ENCODE data around the gene ERLEC1. TPM values are rescaled to one million over a fixed set of nuclear protein-coding genes. Genes with fewer than 3 reads are reported as not detected.
"Not testable (repeated sequence)": the region's sequence is repeated elsewhere in the genome, so short reads cannot be mapped to it uniquely, and the experiment has no call there.

Gene ERLEC1
- total RNA-seq, 1 donor = 72.1 TPM

GRCh38 chr2:53751728-53752127, 35.1 kb upstream of the ERLEC1 start:
- DNase-seq (ENCODE audit: low read depth) = peak; percentile 34
- TF ChIP-seq, protein P1, sequence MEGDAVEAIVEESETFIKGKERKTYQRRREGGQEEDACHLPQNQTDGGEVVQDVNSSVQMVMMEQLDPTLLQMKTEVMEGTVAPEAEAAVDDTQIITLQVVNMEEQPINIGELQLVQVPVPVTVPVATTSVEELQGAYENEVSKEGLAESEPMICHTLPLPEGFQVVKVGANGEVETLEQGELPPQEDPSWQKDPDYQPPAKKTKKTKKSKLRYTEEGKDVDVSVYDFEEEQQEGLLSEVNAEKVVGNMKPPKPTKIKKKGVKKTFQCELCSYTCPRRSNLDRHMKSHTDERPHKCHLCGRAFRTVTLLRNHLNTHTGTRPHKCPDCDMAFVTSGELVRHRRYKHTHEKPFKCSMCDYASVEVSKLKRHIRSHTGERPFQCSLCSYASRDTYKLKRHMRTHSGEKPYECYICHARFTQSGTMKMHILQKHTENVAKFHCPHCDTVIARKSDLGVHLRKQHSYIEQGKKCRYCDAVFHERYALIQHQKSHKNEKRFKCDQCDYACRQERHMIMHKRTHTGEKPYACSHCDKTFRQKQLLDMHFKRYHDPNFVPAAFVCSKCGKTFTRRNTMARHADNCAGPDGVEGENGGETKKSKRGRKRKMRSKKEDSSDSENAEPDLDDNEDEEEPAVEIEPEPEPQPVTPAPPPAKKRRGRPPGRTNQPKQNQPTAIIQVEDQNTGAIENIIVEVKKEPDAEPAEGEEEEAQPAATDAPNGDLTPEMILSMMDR (IDR thresholded peaks at IDR 0.05; ENCODE audit: insufficient read depth, low read length) = no peak
- H3K4me3 ChIP-seq (ENCODE audit: low read depth, low read length) = no peak overlapping the region

DNA sequence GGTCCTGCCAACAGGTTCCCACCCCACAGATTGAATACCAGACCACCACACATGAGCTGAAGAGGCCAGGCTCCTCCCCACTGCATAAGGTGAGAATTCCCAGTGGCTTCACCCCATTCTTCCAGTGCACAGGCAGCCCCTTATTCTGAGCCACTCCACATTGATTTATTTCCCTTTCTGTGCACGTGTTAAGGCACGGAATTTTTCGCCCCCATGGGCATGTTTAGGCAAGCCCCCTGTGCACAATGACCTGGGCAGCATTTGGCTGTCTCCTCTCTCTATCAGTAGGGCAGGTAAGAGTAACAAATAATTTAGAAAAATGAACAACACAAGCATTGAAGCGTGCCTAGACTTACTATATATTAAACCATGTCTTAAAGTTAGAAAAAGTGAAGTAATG, 34.5 kb upstream of the ERLEC1 start:
- H3K4me3 ChIP-seq (ENCODE audit: low read depth, low read length) = no peak overlapping the region
- TF ChIP-seq, protein P1 (IDR thresholded peaks at IDR 0.05; ENCODE audit: insufficient read depth, low read length) = no peak
- DNase-seq (ENCODE audit: low read depth) = no peak

- DNase-seq (ENCODE audit: low read depth) = no peak
- TF ChIP-seq, protein P1 (IDR thresholded peaks at IDR 0.05; ENCODE audit: insufficient read depth, low read length) = no peak
- no peak overlapping the region for H3K4me3 ChIP-seq (ENCODE audit: low read depth, low read length)
These were observed 33.8 kb upstream of the ERLEC1 start for GRCh38 chr2:53753041-53753440.

GRCh38 chr2:53755121-53755520, 31.7 kb upstream of the ERLEC1 start:
- DNase-seq (ENCODE audit: low read depth) = peak; percentile 44
- TF ChIP-seq, protein P1 (IDR thresholded peaks at IDR 0.05; ENCODE audit: insufficient read depth, low read length) = no peak
- H3K4me3 ChIP-seq (ENCODE audit: low read depth, low read length) = no peak overlapping the region

- DNase-seq (ENCODE audit: low read depth) = no peak
- TF ChIP-seq, protein P1 (IDR thresholded peaks at IDR 0.05; ENCODE audit: insufficient read depth, low read length) = no peak
- H3K4me3 ChIP-seq (ENCODE audit: low read depth, low read length) = no peak overlapping the region
These were observed 30.2 kb upstream of the ERLEC1 start for GRCh38 chr2:53756644-53757043.

GRCh38 chr2:53757206-53757605, 29.6 kb upstream of the ERLEC1 start:
- H3K4me3 ChIP-seq (ENCODE audit: low read depth, low read length); DNase-seq (ENCODE audit: low read depth): not testable (repeated sequence)

GRCh38 chr2:53765767-53766166, 21.1 kb upstream of the ERLEC1 start:
- H3K4me3 ChIP-seq (ENCODE audit: low read depth, low read length) = no peak overlapping the region
- TF ChIP-seq, protein P1 (IDR thresholded peaks at IDR 0.05; ENCODE audit: insufficient read depth, low read length) = no peak
- DNase-seq (ENCODE audit: low read depth) = no peak

All from fibroblast of the aortic adventitia (primary cell).